HG03521 (cell line): Measurements from ENCODE around the gene TMEM127.

Experiments used
- ATAC-seq: cut with Tn5 transposase; IDR thresholded peaks from one replicate; pipeline ENCODE4 v1.9.1; 2021; ENCODE audit warnings: mild to moderate bottlenecking, moderate library complexity; ENCODE audit not compliant: unreplicated experiment

TMEM127 gene

GRCh38 chr2:96207774-96208142 is 58.0 kb downstream of the TMEM127 start:
- peak; percentile 1 for ATAC-seq

DNA sequence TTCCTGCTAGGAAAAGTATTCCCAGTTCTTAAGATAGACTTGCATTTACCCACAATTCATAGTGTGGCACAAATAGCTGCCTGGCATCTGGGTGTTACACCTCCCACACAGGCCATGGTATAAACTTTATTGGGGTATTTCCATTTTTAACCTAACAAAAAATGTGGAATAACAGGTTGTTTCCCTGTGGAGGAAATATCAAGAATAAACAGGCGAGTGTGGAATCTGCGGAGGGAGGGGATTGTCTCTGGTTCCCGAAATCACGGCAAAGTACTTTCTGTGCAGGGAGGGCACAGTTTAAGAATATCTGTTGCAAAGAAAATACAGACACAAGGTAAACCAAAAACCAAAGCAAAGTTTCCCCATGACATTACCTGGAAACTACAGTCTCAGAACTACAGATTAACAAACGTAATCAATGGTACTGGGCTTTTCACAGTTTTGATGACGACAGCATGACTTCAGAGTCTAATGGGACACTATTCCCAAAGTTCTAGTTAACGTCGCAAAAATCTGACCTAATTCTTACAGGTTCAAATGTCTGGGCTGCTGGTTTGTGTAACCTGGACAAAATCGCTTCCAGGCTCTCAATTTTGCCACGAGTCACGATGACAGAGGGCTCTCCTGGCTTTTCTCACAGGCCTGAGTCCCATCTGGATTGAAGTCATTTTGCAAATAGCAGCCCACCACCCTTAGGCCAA is 58.6 kb downstream of the TMEM127 start:
- no peak for ATAC-seq

- ATAC-seq, result no peak
Observed at GRCh38 chr2:96205888-96206287, 59.9 kb downstream of the TMEM127 start.

- no peak for ATAC-seq
Observed at GRCh38 chr2:96204836-96205624, 60.8 kb downstream of the TMEM127 start.

GRCh38 chr2:96203130-96204028 is 62.4 kb downstream of the TMEM127 start:
- ATAC-seq, result no peak

GRCh38 chr2:96202152-96202854 is 63.5 kb downstream of the TMEM127 start:
- no peak for ATAC-seq

DNA sequence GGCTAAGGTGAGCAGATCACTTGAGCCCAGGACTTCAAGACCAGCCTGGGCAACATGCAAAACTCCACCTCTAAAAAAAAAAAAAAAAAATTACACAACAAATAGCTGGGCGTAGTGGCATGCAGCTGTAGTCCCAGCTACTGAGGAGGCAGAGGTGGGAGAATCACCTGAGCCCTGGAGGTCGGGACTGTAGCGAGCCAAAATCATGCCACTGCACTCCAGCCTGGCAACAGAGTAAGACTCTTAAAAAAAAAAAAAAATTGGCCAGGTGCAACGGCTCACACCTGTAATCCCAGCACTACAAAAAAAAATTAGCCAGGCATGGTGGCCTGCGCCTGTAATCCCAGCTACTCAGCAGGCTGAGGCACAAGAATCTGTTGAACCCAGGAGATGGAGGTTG is 64.5 kb downstream of the TMEM127 start:
- ATAC-seq, result no peak

DNA sequence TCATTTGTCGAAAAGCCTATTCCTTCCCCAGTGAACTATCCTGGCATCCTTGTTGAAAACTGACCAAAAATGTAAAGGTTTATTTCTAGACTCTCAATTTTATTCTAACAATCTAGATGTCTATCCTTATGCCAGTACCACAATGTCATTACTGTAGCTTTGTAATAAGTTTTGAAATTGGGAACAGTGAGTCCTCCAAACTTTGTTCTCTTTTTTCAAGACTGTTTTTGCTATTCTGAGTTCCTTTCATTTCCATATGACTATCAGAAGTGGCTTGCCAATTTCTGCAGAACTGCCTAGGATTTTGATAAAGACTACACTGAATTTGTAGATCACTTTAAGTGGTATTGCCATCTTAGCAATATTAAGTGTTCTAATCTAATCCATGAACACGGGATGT is 66.9 kb downstream of the TMEM127 start:
- ATAC-seq, result no peak
